COLO829 (cell line): ENCODE data around the gene MEG3.
A peak's percentile ranks its signal among the peaks of the same experiment; 100 is the strongest.

Experiments
- DNase-seq: peaks from one replicate; pipeline ENCODE4 v3.0.0; 2012; ENCODE audit warnings: low spot score

The MEG3 gene

GRCh38 chr14:100825713-100826331 lies at the start of gene MEG3:
TSS of gene MEG3 (plus strand) at chr14:100826118.
- DNase-seq, result no peak

- no peak for DNase-seq
Observed at GRCh38 chr14:100776681-100777365, 49.1 kb upstream of the MEG3 start.

- DNase-seq, result no peak
Observed at GRCh38 chr14:100777366-100777817, 48.5 kb upstream of the MEG3 start.

DNA sequence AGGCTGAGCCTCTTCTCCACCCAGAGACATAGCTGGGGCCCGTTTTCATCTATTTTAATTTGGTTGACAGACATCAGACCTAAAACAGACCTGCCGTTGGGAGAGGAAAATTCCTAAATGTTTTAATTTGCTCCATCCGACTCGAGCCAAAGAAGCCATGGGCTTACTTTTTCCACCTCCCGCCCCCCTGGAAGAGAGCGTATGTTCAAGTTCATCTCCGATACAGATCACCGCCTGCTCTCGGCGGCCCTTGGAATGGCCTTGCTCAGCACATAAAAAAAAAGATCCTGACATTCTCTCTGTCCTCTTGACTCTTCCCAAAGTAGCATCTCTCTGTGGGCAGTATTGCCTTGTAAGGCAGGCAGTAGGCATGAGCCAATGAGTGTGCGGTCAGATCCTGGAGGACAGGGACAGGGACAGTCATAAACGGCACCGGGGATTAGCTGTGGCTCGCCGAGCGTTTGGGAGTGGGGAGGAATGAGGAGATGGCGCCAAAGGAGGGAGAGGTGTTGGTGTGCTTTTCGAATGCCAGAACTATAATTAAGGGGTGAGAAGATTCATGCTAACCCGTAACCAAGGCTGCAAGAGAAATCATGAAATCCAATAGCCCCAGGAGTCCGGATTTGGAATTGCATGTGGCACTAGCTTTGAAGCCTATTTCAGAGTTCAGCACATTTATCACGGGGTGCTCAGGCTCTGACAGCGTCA lies 47.9 kb upstream of the MEG3 start:
- no peak for DNase-seq

DNA sequence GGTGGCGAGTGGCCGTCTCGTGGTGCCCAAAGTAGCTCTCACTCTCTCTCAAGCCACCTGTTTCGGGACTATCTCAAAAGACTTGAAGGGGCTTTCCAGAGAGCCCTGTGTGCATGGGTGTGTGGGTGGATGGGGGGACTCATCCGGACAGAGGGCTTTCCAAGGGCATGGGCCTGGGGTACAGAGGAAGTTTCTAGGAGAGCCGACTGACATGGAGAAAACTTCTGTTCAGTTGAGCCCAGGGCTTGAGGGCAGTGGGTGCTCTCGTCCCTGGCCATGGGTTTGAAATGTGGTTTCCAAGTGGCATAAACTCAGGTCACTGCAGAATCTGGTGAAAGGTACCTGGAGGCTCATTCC lies 47.4 kb upstream of the MEG3 start:
- no peak for DNase-seq

DNA sequence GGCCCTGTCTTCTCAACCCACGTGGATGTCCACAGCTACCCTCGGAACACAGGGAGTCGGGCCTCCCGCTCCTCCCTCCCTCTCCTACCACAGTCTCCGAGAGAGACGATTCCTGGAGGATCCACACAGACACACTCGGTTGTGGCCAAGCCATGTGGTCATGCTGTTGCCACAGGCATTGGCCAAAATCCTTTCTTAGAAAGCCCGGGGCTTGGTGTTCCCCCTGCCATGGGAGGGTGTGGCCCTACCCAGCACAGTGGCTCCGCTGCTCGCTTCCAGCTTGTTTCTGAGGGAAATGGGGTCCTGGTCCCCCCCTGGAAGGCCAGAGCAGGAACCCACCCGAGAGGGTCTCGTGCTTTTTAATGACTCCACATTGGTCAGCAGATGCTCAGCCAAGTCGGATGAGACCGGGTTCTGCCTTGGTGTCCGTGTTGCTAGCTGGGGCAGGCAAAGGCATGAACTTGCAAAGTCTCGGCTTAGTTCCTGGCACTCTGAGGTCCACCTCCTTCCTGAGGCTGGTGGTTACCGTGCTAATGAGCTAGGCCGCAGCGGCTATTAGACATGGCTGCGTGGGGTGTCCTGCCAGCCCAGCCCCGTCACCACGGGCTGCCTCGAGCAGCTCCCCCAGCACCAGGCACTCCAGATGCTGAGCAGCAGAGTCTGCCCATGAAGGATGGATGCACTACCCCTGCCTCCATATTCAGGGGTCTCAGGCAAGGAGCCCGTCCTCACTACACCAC lies 46.8 kb upstream of the MEG3 start:
- no peak for DNase-seq

DNA sequence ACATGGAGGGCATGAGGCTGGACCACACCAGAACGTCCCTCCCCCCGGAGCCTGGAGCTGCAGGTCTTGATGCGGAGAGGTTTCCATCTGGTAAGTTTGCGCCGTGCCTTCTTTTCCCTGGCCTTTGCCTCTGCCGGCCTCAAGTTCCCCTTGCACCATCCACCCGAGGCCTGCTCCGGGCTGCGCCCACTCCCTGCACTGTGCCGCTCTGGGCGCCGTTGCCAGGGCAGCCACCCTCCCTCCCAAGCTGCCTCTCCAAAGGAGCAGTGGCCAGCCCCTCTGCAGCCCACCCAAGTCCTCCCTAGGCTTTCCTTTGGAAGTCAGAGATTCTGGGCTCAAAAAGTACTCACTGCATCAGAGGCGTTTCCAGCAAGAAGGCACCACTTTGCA lies 46.2 kb upstream of the MEG3 start:
- no peak for DNase-seq

GRCh38 chr14:100780246-100780645 lies 45.7 kb upstream of the MEG3 start:
- no peak for DNase-seq

DNA sequence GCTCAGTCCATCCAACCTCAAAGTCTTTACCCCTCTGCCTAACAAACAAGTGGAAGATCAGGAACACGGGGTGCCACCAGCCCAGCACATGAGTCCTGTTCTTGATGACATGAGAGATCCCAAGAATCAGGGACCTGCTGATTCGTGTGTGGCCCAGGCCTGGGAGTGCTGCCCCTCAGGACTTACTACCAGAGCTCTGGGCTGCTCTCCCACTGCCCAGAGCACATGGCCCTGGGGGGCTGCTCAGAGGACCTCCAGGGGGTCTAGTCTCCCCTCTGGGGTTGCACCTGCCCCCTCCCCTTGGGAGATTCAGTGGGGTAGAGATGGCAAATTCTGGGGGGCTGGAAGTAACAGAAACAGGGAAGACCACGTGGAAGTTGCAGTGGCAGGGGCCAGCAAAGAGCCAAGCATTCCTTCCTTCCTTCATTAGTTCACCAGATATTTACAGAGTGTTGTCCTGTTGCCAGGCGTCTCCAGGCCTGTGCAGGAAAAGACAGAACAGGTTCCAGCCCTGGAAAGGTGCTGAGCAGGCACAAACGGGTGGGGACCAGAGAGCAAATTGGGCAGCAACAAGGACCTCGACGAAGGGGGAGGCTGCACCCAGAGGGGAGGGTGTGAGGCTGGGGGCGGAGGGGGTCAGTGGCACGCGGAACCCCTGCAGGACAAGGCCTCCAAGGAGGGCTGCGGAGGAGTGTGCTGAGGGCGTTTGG lies 45.1 kb upstream of the MEG3 start:
- no peak for DNase-seq

- no peak for DNase-seq
Observed at GRCh38 chr14:100781952-100782351, 44.0 kb upstream of the MEG3 start.

DNA sequence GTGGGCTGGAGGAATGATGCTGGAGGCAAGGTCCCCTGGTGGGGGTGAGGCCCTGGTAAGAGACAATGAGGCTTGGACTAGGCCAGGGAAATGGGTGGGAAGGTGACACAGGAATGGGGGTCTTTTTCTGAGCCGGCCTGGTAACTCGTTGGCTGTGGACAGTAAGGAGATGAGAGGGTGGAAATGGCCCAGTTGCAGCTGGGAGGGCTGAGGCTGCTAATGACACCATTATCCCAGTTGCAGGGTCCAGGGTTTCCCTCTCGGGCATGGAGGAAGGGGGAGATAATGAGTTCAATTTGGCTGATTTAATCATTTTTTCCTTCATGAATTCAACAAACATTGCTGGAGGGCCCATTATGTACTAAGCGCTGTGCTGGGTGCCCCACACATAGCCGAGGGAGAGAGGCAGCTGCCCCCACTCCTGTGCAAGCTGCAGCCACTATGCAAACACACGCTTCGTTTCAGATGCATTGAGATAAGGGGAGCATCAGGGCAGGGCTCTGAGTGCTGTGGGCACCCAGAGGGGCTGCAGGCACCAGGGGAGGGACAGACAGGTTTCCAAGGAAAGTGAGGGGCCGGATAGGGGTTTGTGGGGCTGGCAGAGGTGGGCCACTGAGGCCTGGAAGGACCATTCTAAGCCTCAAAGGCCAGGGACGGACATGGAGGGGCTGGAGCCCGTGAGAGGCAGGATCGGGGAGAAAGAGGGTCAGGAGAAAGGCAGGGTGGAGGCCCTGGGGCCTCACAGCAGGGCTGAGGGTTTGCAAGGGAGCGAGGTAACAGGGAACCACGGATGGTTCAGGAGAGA lies 43.2 kb upstream of the MEG3 start:
- no peak for DNase-seq

DNA sequence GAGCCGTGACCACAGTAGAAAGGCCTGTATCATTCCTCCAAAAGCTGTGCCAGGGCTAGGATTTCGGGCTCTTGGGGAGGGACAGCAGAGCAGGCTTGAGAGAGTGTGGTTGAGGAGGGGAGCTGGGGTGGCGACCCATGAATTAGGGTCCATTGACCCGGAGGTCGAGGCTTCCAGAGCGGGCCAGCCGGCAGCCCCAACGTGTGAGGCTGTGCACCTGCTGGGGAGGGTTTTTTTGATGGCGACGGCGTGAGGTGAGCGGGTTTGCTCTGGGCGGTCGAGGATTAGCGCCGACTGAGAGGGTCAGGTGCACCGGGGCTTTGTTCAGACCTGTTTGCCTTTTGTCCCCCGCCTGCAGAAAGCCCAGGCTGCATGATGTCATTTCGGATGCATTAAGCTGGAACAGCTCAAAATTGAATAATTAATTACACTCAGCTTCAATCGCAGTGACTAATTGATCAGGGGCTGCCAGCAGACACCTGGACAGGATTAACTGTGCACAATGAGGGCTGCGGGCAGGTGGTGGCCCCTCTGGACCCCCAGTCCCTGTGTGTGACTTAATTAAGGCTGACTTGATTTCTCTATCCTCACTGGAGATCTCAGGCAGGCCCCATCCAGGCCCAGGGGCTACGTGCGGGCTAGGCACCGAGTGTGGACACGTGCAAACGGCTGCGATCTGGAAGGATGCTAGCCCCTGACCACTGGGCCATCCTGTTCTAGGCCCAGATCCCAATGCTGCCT lies 42.1 kb upstream of the MEG3 start:
- DNase-seq, result no peak

GRCh38 chr14:100784523-100785337 lies 41.2 kb upstream of the MEG3 start:
- no peak for DNase-seq

GRCh38 chr14:100785338-100785615 lies 40.6 kb upstream of the MEG3 start:
- DNase-seq, result no peak

DNA sequence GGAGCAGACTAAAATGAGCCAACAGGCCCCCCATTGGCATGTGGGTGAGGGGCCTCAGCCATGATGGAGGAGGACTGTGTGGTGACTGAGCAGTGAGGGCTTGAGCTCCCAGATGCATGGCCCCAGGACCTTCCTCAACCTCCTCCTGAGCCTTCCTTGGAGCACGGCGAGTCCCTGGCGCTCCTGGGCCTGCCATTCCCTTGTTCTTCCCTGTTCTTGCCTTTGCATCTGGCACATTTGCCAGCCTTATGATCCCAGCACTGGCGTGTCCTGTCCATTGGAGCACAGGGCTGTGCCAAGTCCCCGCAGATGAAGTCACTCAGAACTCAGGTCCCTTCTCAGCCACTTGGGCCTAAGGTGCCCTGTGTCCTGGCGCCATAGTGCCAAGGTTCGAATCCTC lies 40.3 kb upstream of the MEG3 start:
- no peak for DNase-seq

DNA sequence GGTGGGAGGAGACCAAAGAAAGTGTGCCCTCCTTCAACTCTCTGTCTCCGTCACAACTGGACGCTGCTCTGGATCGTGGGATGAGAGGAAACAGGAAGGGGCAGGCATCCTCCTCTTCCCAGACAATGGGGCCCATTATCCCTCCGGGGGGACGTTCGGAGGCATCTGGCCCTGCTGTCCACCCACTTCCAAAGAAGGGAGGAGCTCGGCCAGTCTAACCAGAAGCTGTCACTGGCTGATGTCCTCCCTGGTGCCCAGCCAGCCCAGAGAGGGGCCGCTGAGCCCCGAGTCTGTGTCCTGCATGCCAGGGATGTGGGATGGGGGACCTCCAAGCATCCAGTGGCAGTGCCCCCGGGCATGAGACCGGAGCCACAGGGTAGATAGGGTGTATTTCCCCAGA lies 39.8 kb upstream of the MEG3 start:
- peak; percentile 89 for DNase-seq

- DNase-seq, result no peak
Observed at GRCh38 chr14:100786576-100787219, 39.2 kb upstream of the MEG3 start.

- DNase-seq, result no peak
Observed at GRCh38 chr14:100787659-100788058, 38.3 kb upstream of the MEG3 start.

- DNase-seq, result peak; percentile 18
Observed at GRCh38 chr14:100788517-100788916, 37.4 kb upstream of the MEG3 start.
